ENCODE measurements around the gene ANKRD12.

DNA sequence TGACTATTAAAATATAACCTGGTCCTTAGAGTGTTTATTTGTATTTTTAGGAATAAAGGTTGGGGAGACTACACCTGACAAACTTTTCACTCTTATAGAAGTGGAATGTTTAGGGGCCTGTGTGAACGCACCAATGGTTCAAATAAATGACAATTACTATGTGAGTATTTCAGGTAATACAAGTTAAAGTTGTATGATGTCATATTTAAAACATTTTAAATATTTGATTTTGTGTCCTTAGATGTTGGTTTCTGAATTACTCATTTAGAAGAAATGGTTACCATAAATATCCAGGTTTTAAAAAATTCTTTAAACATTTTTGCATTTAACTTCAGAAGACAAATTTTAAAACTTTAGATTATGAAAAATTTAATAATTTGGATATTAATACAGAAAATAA is 11.8 kb upstream of the ANKRD12 start:
- TF ChIP-seq, protein P1, sequence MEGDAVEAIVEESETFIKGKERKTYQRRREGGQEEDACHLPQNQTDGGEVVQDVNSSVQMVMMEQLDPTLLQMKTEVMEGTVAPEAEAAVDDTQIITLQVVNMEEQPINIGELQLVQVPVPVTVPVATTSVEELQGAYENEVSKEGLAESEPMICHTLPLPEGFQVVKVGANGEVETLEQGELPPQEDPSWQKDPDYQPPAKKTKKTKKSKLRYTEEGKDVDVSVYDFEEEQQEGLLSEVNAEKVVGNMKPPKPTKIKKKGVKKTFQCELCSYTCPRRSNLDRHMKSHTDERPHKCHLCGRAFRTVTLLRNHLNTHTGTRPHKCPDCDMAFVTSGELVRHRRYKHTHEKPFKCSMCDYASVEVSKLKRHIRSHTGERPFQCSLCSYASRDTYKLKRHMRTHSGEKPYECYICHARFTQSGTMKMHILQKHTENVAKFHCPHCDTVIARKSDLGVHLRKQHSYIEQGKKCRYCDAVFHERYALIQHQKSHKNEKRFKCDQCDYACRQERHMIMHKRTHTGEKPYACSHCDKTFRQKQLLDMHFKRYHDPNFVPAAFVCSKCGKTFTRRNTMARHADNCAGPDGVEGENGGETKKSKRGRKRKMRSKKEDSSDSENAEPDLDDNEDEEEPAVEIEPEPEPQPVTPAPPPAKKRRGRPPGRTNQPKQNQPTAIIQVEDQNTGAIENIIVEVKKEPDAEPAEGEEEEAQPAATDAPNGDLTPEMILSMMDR (IDR thresholded peaks at IDR 0.05), result no peak
- no peak for TF ChIP-seq EP300 (IDR thresholded peaks at IDR 0.05)
